GM21423 (cell line): Measurements from ENCODE around the gene CCDC38.
"Not testable (repeated sequence)": the region's sequence is repeated elsewhere in the genome, so short reads cannot be mapped to it uniquely, and the experiment has no call there.

Experiments used
- ATAC-seq: cut with Tn5 transposase; IDR thresholded peaks from one replicate; pipeline ENCODE4 v1.9.1; 2021; ENCODE audit warnings: mild to moderate bottlenecking, moderate library complexity; ENCODE audit not compliant: unreplicated experiment

CCDC38 gene

DNA sequence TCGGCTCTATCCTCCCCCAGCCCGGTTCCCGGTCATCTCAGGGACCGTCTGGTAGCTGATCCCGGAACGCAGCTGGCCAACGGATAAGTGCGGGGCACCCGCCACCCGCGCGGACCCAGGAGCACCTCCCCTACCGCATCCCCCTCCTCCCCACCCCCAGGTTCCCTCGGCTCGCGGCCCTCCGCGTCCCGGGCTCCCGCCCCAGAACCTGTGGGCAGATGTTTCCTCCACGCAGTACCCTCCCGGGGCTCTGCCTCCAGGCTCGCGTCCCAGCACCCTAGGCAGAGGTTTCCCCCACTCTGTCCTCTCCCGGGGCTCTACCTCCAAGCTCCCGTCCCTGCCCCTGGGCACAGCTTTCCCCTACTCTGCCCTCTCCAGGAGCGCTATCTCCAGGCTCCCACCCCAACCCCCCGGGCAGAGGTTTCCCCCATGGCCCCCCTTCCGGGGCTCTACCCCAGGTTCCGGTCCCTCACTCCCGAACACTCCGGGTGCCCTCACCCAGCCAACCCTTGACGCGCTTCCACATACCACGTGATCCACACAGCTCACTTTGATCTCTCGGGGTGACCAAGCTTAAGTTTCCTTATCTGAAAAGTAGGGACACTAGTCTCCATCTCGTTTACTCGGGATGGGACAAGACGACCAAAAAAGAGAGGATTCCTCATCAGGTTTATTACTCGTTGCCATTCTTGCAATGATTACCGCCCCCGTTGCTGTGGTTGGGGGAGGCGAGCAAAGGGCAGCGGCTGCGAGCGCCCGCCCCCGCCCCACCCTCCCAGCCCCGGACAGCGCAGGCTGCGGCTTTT is at the start of gene CCDC38:
CCDC38 (minus strand) TSS at position 91 of the 806 bp plus-strand sequence. CDS start 6,105 bp downstream, outside the sequence.
- ATAC-seq, result peak; percentile 98

DNA sequence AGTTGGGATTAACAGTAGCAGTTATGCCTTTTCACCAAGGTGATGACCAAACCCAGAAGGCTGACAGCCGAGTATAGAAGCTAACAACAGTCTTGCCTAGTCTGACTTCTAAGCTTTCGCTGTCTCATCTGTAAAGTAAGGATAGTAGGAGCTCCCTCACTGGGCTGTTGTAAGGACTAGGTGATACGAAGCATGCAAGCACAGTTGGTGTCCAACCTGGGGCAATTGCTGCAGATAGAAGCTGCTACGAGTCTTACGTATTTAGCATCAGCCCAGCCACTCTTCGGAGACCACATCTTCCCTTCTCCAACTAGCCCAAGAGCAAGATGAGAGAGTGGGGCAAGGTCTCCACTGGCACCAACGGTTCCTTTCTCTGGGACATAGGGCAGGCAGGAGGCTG is 47.7 kb upstream of the CCDC38 start:
- ATAC-seq, result no peak

DNA sequence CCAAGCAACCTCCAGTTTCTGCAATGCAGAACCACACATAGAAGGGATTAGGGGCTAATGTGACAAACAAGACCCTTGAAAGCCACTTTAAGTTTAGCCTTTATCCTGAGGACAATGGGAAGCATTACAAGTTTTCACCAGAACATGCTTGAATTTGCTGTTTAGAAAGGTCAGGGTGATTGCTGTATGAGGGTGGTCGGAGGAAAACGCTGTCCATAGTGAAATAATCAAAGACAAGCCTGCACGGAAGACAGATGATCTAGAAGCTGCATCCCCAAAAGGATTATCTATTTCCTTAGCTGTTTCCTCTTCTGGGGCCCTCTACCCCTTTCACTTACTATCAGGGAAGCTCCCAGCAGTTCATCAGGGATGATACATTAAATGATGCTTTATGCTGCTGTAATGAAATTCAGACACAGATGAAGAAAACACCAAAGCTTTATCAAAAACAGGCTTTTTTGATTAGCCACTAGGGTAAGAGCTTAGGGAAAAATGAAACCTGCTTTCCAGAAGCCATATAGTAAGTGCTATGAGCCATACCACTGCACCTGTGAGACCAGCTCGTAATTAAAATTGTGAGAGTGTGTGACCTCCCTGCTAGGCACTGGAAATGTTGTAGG is 47.2 kb upstream of the CCDC38 start:
- ATAC-seq, result no peak

DNA sequence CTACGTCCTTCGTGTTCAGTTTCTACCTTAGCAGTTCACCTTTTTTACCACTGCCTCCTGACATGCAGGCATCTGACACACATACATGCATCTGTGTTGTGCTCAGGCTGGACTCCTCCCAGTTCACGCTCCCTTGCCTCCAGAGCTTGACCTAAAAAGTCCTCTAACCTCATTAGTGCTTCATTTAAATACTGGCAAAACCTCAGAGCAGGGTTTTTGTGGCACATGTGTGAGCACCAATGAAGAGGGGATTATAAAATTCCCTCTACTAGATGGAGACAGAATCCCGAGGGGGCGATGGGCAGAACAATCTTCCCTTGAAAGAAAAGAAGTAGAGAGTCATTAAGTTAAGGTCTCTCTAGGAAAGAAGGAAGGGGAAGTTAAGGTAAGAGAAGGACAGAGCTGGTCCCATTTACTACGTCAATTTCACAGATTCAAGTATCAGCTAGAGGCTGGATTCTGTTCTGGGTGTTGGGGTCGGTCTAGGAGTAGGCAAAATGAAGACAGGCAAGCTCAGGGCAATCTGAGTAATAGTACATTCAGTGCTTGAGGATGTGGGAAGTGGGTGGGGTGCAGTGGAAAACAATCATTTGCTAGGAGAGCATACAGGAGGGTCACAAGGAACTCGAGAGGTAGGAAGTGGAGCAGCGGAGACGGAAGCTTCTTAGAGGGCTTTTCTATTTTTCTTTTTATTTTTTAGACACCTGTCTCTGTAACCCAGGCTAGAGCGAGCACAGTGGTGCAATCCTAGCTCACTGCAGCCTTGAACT is 46.3 kb upstream of the CCDC38 start:
- no peak for ATAC-seq

DNA sequence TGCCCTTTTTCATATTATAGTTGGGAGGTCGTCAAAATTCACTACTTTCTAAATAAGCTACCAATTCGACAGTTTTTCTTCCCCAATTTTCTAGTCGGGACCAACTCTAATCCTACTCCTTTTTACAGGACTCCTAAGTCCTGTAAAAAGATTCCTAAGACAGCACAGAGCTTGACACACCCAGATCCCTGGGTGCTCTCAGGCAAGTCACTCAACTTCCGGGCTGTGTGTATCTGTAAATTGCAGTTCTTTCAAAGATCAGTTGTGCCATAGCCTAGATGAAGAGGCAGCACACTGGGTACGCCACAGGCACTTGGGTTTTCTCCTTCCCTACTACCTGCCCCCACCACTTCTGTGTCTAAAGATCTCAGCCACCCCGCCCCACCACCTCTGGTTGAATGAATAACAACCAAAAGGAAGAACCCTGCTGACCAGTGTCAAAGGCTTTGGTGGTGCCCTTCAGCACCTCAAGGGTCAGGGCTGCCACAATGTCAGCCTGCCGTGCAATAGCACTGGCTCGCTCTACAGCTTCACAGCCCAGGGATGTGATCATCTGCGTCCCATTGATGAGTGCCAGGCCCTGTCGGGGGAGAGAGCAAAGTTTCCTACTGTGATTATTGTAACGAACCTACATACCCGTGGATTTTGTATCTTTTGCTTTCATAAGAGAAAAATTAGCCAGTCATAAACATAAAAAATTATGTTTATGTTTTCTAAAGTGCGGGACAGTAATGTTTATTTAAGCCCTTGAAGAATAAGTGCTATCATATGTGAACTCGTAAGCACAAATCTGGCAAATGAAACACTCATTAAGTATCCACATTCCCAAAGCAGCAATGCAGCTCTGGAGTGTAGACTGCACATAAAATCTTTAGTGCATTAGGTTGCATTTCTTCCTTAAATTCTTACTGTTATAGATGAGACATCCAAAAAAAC is 44.5 kb upstream of the CCDC38 start:
- no peak for ATAC-seq

DNA sequence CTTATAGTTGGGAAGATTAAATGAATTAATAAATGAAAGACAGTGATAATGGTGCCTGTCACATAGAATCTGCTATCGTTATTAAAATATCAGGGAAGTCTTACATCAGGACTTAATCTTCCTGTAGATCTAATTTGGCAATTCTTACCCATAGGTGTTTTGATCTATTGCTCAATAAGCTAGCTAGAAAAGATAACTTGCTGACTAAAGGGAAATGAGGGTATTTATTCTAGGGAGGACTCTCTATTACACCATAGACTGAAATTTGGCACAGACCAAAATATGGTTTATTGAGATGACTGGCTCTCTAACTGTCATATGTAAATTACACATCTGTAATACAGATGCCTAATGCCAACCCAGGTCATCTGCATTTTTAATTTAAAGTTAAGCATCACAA is 42.3 kb upstream of the CCDC38 start:
- no peak for ATAC-seq

DNA sequence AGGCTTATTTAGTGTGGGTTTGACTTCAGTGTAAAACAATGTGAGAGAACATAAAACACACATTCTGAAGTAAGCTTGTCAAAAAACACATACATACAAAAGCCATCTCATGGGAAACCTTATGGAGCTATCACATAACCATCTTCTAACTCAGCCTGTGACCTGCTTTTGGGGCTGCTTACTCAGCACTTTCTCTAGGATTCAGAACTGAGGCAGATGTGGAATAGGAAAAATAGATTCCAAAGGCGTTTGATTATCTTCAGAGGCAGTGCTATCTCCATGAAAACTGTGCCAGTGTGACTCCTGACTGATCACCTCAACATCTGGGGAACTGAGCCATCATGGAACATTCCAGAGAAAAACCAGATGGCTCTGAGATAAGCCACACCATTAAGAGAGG is 40.2 kb upstream of the CCDC38 start:
- no peak for ATAC-seq

DNA sequence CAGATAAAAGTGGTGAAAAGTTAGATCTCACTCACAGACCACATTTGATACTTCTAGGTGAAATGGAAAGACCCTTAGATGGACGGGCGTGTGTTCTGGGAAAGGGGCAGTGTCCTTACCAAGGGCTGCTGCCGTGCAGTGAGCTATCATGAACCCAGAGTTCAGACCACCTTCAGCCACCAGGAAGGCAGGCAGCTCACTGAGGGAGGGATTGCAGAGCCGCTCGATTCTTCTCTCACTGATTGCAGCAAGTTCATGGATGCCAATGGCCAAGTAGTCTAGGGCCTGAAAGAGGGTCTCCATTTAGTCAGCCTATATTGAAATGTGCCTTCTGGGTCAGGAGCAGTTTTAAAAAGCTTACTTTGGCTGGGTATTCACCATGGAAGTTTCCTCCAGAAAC is 38.0 kb upstream of the CCDC38 start:
- no peak for ATAC-seq

DNA sequence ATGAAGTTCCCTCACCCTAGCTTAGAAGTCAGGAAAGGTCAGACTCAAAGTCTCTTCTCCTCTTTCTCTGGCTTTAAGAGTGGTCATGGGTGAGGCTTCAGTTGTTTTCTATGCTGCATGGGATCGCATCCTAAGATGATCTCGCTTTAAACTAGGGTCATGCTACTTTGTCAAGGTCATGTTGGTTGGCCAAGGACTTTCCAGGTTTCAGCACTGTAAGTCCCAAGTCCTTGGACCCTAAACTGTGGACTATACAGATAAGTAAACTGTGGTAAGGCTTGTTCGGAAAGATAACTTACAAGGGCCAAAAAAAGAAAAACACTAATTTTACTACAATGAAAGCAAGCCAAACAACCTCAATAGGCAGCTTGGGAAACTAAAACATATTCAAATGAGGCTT is 36.4 kb upstream of the CCDC38 start:
- ATAC-seq, result no peak

DNA sequence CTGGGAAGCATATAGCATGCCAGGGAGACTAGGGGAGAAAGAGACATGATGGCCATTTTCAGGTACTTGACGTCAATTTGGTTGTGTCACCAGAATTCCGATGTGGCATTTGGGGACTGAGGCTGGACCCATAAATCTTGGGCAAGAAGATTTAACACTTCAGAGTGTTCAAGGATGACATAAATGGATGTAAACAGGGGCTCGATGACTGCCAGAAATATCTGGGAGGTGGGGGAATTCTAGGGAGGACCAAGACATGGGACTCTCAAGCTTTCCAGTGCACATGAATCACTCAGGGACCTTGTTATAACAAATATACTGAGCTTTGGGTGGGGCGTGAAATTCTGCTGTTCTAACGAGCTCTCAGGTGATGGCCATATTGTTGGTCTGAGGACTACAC is 35.9 kb upstream of the CCDC38 start:
- no peak for ATAC-seq

DNA sequence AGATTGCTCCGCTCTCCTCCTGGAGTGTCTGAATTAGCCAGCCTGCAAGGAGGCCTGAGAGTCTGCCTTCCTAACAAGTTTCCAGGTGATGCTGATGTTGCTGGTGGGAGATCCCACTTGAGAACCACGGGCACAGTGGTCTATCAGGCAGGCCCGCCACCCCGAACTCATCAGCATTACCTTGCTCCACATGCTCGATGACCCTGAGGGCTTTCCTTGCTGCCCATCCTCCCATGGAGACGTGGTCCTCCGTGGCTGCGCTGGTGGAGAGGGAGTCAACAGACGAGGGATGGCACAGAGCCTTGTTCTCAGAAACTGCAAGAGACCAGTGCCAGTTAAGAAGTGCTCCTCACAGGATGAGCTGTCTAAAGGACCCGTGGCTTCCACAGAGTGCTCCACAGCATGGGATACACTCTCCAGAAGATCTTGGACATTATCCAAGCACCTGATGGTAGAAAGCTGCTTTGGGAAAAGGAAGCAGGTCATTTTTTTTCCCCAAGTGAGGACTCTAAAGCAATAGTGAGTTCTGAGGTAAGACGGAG is 35.4 kb upstream of the CCDC38 start:
- no peak for ATAC-seq

DNA sequence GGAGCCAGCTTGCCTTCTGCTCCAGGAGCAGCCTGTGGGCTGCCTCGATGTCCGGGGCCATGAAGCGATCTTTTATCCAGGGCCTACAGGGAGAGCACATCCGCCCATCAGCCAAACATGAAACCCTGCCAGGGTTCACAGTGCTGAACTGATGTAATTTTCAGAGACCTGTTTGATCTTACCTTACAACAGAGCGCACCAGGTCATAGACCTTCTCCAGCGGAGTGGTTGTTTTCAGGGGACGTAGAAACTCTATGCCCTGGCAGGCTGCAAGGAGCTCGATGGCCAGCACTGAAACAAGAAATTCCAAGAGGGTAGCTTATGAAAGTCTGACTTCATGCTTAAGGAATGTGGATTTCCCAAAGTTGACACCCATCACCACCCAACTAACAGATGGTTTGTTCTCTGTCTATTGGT is 34.0 kb upstream of the CCDC38 start:
- ATAC-seq, result no peak

DNA sequence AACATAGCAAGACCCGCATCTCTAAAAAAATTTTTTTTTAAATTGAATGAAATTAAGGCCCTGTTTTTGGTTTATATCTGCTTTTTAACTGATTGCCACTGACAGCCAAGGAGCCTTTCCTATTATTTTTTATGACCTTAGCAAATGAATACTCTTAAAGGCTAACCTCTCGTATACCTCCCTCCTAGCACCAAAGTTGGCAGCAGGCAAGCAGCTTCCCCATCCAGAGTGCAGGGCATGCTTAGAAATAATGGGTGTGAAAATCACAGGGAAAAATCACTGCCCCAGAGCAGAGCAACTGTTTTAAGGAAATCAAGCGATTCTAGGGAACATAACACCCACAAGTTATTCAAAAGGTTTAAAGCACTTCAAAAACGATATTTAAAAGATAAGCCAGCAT is 33.1 kb upstream of the CCDC38 start:
- ATAC-seq, result no peak

DNA sequence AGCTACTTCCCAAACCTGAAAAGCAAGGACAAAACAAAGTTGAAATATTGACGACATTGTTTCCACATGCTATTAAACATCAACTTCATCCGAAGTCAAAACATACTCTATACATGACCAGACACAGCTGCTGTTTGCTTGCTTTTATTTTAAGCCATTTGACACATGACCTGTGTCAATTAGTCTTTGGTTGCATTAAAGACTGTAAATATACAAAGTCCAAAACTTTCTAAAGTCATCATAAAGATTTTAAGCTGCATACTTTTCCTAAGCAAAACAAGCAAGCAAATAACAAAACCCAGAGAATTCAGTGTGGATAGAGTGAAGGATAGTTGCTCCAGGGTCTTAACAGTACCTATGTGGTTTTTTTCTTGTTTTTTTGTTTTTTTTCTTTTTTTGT is 31.9 kb upstream of the CCDC38 start:
- ATAC-seq, result no peak

DNA sequence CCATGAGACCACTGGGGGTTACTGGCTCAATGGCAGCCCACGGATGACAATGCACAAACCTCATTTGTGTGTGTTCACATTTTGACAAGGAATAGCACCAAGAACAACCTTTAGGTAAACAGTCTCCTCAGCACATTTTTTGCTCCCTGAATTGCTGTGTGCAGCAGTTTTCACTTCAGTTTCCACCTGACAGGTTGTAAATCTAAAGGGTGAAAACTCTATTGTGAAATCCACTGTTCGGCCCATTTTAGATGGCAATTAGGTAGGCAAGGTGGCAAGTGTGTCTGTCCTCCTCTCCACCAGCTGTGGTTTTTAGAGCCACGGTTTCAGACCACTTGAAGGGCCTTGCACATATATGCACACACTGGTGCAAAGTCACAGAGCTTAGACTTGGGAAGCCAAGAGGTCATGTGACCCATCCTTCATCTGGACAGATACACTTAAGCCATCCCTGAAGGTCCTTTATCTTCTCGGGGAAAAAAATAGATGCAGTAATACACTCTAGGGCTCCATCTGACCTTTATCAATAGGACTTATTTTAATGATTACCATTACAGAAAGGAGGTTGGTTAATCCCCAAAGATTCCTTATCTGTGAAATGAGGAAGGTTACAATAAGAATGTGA is 30.5 kb upstream of the CCDC38 start:
- no peak for ATAC-seq

DNA sequence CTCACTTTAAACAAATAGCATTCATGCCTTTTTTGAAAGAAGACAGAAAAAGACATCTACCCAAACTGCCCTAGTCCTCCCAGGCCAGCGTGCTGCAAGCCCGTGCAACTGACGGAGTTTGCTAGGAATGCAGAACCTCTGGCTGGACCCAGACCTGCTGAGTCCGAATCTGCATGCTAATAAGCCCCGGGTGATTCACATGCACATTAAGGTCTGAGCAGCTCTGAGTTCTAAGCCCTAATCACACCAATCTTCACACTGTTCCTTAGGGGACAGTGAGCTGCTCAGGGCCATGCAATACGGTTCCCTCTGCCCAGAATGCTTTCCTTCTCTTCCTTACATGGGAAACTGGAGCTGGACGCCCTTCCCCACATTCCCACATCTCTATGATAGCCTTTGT is 28.5 kb upstream of the CCDC38 start:
- ATAC-seq, result no peak

DNA sequence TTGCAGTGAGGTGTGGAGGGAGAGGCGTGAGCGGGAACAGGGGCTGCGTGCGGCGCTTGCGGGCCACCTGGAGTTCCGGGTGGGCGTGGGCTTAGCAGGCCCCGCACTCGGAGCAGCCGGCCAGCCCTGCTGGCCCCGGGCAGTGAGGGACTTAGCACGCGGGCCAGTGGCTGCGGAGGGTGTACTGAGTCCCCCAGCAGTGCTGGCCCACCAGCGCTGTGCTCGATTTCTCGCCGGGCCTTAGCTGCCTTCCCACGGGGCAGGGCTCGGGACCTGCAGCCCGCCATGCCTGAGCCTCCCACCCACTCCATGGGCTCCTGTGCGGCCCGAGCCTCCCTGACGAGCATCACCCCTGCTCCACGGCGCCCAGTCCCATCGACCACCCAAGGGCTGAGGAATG is 26.7 kb upstream of the CCDC38 start:
- ATAC-seq, result not testable (repeated sequence)

DNA sequence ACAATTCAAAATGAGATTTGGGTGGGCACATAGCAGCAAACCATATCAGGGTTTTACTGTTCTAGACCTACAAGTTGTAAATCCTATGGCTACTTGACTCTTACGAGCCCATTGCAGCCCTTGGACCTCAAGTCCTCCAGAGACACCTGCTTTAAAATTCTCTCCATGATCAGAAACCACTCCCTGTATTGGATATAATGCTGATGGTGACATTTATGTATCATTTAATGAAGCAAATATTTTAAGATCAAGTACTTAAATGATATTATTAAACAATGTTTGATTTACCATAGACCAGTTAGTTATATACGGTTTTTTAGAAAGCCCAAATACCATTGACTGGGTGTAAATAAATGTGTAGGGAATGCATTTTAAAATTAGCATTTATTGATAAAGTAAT is 24.9 kb upstream of the CCDC38 start:
- ATAC-seq, result no peak

DNA sequence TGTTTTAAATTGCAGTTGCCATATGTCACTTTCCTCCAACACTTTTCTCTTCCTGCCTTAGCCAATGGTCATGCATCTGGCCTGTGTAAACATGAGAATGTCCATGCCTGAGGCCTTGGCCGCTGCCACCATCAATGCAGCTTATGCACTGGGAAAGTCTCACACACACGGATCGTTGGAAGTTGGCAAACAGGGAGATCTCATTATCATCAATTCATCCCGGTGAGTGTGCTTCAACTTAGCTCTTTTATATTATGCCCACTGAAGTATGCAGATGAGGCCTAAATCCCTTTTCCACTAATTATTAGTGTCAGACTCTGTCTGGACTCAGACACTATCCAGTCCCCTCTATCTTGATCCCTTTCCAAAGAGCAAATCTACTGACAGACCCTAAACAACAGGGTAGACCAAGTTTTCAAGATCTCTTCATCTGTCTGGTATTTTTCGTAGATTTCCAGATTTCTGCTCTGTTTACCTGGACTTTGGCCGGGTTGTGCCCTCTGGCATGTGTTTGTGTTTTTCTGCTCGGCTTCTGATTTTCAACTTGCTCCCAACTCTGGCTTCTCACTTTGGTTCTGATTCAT is 24.0 kb upstream of the CCDC38 start:
- ATAC-seq, result no peak

DNA sequence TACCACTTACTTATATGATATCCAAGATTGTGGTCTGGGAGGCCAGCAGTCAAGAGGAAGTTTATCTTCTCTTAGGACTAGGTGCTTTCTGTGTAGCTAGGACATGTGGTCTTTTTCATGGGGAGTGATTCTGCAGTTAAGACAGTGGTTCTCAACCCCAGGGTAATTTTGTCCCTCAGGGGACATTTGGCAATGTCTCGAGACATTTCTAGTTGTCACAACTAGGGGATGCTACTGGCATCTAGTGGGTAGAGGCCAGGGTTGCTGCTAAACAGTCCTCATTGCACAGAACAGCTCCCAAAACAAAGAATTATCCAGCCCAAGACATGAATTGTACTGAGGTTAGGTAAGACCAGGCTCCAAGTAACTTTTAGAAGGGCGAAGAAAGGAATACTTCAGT is 20.7 kb upstream of the CCDC38 start:
- no peak for ATAC-seq
